HEK293 (cell line): ENCODE measurements around the gene PTGFRN.

Experiments used
- ZNF76 ChIP-seq: fragments of 450-650 bp; formaldehyde crosslinking; IDR thresholded peaks from 2 replicates; pipeline ENCODE4; 2016; ENCODE audit warnings: low read depth, missing biosample characterization, missing genetic modification characterization, borderline replicate concordance
- TF ChIP-seq, protein P1 (sequence below): sonication (generic); formaldehyde crosslinking; IDR thresholded peaks from 2 replicates; pipeline ENCODE4 v1.8.1; 2022; ENCODE audit warnings: mild to moderate bottlenecking, moderate library complexity, missing genetic modification reagents
- TF ChIP-seq, protein P2 (sequence below): fragments of 450-650 bp; formaldehyde crosslinking; IDR thresholded peaks from 2 replicates; pipeline ENCODE4 v1.5.1; 2016; ENCODE audit warnings: missing biosample characterization, missing genetic modification characterization

GRCh38 chr1:117007719-117008013, 98.0 kb downstream of the PTGFRN start:
- no peak for TF ChIP-seq ZNF76
- TF ChIP-seq, protein P1, sequence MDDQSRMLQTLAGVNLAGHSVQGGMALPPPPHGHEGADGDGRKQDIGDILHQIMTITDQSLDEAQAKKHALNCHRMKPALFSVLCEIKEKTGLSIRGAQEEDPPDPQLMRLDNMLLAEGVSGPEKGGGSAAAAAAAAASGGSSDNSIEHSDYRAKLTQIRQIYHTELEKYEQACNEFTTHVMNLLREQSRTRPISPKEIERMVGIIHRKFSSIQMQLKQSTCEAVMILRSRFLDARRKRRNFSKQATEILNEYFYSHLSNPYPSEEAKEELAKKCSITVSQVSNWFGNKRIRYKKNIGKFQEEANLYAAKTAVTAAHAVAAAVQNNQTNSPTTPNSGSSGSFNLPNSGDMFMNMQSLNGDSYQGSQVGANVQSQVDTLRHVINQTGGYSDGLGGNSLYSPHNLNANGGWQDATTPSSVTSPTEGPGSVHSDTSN, result no peak
- TF ChIP-seq, protein P2, sequence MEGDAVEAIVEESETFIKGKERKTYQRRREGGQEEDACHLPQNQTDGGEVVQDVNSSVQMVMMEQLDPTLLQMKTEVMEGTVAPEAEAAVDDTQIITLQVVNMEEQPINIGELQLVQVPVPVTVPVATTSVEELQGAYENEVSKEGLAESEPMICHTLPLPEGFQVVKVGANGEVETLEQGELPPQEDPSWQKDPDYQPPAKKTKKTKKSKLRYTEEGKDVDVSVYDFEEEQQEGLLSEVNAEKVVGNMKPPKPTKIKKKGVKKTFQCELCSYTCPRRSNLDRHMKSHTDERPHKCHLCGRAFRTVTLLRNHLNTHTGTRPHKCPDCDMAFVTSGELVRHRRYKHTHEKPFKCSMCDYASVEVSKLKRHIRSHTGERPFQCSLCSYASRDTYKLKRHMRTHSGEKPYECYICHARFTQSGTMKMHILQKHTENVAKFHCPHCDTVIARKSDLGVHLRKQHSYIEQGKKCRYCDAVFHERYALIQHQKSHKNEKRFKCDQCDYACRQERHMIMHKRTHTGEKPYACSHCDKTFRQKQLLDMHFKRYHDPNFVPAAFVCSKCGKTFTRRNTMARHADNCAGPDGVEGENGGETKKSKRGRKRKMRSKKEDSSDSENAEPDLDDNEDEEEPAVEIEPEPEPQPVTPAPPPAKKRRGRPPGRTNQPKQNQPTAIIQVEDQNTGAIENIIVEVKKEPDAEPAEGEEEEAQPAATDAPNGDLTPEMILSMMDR (tag by site-specific recombination), result no peak
